NCI-H526 (cell line): ENCODE results near the gene AJM1.
A peak's percentile ranks its signal among the peaks of the same experiment; 100 is the strongest.

ENCODE experiments used
- DNase-seq, 2 experiments: peaks; one replicate each; lab custom pipeline; 2025; lab: John Stamatoyannopoulos, UW

Gene AJM1

DNA sequence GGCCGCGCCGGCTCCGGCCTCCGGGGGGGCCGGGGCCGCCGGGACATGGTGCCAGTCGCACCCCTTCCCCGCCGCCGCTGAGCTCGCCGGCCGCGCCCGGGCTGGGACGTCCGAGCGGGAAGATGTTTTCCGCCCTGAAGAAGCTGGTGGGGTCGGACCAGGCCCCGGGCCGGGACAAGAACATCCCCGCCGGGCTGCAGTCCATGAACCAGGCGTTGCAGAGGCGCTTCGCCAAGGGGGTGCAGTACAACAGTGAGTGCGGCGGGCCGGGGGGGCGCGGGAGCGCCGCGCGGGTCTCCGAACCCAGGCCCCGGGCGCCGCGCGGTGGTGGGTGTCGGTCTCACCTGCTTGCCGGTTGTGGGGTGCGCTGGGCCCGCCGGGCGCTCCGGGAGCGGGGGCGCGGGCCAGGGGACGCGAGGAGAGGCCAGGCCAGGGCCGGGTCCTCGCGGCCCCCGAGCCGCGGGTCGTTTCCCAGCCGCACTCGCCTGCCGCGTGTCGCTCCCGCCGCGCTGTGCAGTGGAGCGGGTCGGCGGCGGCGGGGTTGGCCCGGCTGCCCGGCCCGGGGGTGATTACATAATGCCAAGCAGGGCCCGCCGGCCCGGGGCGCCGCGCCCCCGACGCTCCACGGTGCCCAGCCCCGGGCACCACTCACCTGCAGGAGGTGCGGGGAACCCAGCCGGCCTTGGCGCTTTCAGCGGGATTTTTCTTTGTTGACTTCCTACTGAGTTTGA, 34.0 kb upstream of the AJM1 start:
- DNase-seq: peak in 1 of 2 experiments; percentile 49

DNA sequence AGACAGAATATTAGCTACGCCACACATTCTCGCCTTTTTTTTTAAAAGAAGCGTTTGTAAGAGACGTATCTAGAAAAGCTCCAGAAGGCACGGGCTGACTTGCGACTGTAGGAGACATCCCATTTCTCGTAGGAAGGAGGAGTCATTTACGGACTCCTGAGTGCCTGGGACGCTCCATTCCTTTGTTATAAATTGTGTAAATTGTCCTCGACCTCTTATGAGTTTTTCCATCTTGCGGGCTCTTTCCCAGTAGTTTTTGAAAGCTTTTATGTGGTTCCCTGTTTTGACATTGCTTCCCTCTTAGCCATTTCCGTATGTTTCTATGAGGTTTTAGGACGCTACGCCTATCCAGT, 33.5 kb upstream of the AJM1 start:
- DNase-seq: peak in 1 of 2 experiments; percentile 44

DNA sequence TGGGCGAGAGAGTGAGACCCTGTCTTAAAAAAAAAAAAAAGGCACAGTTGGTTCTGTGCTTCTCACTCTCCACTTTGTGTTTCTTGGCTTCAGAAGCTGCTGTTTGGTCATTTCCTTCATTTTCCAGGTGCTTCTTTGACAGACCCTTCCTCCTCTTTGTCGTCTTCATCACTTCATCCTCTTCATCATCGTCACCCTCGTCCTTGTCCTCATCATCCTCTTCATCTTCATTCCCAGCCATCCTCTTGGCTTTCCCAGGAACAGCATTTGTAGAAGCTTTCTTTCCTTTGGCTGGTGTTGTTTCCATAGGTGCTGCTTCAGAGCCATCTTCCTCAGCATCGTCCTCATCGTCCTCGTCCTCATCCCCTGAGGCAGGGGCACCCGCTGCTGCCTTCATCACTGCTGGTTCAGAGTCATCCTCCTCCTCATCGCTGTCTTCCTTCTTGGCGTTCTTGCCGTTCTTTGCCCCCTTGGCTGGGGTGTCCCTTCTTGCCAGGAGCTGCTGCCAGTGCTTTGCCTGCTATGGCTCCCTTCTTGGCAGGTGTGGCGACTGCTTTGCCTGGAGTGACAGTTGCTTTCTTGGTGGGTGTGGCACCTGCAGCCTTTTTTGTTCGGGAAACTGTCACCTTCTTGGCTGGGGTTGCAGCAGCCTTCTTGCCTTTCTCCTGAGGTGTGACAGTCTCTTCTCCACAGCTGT, 27.4 kb upstream of the AJM1 start:
- no peak for DNase-seq

DNA sequence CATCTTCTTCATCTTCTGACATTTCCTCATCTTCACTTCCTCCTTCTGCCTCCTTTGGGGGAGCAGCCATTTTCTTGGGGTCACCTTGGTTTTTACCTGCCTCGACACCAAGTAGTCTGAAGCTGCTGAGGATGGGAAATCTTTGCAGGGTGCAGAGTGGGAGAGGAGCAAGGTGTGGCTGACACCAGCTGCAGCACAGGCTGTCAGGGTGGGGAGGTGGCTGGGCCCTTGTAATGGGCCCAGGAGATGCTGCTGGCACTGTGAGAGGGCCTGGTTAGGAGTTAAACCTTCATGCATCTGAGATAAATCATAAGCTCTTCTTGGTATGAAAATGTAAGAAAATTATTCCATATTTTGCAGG, 26.9 kb upstream of the AJM1 start:
- no peak for DNase-seq

DNA sequence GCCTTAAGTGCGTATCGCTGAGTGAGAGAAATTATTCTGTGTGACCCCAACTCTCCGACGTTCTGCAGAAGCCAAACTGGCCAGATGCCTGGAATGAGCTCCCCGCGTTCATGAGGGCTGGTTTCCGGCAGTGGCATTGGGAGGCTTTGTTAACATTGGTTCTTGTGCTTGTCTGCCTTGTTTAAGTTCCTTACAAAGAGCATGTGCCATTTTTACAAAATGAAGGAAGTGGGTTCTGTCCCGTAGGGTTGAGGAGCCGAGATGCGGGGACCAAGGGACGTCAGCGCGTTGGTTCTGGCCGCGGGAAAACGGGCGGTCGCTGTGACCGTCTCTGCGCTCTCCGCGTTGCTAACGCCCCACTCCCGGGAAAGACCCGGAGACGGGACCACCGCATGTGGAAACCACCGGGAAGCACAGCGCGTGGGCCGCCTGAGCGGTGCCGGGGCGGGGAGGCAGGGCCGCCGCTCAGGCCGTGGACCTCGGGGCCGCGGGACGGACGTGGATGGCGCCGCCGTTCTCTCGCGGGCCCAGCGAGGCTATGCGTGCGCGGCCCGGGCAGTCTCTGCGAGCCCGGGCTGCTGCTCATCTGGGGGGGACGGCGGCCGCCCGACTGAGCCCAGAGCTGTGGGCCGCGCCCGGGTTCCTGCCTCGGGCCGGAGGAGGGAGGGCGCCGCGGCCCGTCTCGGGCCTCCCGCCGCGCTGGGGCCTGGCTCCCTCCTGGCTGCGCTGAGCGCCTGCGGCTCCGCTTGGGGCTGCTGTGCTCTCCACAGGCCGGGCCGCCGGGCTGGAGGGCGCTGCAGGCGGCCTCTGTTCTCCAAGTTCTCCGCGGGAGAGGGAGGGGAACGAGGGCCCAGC, 21.1 kb upstream of the AJM1 start:
- DNase-seq: no peak

DNA sequence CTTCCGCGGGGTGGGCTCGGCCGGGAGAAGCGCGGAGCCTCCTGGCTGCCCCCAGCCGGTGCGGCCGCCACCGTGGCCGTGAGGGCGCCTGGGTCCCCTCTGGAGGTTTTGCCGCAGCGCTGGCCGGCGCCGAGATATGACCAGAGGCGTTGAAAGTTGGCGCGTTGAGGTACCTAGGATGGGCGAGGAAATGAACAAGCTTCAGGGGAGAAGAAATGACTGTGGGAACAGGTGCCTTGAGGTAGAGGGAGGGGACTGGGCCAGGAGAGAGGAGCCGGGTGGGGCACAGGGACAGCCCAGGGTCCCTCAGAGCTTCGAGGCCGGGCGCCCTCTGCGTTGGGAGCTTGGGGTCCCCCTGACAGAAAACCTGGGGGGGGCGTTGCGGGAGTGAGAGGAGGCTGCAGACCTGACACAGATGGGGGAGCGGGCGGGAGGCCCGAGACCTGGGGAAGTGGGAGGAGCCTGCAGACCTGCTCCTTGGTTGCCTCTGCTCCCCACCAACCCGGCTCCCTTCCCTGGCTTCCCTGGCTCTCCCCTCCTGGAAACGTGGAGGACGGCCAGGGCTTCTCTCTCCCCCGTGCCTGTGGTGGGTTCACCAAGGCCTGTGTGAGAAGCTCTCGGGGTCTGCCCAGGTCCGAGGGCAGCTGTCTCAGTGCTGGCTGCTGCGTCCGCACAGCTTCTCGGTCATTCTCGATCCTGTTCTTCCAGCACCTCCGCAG, 20.3 kb upstream of the AJM1 start:
- no peak for DNase-seq

DNA sequence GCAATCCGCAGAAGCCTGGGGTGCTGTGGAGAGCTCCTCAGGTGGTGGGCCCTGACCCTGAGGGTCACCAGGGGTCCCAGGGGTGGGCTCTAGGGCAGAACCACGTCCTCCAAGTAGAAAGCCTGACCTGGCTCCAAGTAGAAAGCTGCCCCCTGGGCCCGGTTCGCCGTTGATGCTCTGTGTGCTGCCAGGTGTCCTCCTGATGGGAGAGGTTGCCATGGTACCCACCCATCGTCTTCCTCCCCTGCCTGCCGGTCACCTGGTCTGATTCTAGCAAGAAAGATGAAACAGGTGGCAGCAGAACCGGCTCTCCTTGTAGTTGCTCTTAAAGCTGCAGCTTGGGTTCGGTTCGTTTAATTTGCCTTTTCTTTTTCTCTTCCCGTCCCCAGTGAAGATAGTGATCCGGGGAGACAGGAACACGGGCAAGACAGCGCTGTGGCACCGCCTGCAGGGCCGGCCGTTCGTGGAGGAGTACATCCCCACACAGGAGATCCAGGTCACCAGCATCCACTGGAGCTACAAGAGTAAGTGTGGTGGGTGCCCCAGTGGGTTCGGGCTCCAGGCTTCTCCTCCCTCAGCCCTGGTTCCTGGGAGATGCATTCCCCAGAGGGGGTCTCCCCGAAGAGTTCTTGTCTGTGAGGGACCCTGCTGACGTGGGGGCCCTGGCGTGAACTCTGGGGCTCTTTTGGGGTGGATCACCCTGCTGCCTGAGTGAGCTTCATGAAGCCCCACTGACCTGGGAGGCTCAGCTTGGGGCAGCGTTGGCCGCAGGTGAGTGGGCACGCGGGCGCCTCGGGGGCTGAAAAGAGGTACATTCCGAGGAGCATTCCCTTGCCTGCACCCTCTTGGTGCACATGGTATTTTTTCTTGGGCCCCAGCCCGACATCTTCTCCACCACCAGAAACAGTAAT, 18.9 kb upstream of the AJM1 start:
- DNase-seq: peak; percentile 64 to 73

DNA sequence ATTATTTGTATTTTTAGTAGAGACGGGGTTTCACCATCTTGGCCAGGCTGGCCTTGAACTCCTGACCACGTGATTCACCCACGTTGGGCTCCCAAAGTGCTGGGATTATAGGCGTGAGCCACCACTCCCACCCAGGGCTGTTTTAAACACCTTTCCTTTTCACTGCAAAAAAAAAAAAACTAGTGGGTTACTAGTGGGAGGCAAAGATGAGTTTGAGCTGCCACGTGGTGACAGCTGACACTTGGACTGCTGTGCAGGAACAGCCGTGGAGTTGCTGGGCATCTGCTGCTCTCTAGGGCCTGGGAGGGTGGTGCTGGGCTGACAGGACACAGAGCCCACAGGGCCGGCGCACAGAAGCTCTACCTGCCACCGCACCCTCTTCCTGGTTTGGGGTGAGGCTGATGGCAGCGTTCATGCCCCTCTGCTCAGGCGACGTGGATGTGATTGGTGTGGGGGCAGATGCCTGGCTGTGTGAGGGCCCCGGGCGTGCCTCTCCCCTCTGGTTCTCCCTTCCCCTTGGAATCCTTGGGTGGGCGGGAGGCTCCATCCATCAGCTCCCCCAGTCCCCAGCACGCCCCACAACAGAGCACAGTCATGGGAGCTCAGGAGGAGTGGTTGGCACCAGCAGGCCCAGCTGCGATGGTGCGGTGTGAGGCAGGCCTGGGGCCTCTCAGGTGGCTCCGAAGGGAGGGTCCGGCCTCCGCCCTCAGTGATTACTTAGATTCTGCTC, 17.6 kb upstream of the AJM1 start:
- DNase-seq: no peak

DNA sequence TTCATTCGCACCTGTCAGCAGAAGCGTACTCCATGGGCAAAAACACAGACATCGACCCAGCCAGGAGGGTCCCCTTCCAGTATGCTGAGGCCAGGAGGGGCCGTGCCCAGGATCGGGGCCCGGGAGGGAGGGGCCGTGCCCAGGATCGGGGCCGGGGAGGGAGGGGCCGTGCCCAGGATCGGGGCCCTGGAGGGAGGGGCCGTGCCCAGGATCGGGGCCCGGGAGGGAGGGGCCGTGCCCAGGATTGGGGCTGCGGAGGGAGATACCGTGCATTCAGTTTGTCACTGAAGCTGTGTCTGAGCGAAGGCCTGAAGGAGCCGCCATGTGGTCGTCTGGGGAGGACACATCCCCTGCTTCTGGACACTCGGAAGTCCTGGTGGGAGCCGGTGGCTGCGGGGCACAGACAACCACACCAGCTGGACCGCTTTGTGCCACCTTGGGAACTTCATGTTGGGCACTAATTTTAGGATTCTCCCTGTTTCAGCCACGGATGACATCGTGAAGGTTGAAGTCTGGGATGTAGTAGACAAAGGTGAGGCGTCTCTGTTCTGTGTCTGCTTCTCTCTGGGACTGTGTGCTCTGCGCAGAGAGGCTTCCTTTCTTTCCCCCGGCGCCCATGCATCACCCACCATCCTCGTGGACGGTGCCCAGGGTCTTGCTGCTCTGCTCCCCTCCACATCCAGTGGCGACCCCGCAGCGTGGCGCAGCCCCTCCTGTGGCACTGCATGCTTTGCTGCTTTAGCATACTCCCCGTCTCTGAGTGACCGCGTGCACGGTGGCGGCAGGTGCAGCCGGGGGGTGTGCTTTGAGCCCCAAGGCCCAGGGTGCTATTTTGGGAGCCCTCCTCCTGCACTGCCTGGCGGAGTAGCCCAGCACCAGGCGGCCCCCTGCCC, 16.7 kb upstream of the AJM1 start:
- no peak for DNase-seq

DNA sequence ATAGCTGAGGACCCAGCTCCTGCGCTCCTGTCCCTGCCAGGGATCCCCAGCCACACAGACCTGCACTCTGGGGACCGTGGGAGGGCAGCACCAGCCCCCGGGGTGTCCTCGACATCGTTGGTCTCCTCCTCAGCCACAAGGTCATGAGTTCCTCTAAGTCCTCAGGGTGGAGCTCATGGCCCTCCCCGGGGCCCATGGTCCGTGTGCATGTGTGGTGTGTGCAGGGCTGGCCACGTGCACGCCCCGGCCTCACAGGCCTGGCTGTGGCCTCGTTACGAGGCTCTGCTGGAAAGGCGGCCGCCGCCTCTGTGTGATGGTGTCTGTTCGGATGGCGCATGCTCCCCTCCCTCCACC, 16.1 kb upstream of the AJM1 start:
- DNase-seq: no peak

DNA sequence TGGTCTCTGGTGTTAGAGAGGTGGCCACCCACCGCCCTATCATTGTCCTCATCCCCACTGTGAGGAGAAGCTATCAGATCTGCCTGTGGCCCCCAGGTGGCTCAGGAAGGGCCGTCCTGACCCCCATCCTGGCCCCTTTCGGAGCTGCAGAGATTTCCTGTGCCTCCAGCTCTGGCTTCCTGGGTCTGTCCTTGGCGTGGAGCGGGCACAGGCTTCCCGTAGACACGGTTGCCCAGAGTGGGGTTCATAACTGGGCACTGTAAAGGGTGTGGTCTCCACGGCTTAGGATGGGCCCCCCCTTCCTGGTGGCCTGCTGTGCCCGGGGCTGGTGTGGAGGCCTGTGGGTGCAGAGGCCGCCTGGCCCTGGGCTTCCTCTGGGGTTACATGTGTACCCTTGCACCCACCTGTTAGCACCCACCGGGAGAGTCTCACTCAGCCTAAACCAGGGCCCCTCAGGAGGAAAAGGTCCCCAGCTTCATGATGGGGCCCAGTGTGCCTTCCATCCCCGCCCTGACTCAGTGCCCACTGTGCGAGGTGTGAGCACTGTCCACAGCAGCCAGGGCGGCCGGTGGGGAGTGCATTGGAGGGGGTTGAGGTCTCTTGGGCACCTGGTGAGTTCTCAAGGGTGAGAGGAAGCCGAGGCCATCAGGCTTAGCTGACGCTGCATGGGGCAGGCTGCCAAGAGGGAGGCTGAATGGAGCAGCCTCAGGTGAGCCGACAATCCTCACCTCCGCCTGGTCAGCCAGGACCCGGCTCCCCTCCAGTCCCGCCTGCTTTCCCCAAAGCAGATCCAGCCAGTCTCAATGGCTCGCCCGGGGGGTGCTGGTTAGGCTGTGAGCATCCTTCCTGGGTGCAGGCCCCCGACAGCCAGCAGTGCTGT, 15.3 kb upstream of the AJM1 start:
- no peak for DNase-seq

DNA sequence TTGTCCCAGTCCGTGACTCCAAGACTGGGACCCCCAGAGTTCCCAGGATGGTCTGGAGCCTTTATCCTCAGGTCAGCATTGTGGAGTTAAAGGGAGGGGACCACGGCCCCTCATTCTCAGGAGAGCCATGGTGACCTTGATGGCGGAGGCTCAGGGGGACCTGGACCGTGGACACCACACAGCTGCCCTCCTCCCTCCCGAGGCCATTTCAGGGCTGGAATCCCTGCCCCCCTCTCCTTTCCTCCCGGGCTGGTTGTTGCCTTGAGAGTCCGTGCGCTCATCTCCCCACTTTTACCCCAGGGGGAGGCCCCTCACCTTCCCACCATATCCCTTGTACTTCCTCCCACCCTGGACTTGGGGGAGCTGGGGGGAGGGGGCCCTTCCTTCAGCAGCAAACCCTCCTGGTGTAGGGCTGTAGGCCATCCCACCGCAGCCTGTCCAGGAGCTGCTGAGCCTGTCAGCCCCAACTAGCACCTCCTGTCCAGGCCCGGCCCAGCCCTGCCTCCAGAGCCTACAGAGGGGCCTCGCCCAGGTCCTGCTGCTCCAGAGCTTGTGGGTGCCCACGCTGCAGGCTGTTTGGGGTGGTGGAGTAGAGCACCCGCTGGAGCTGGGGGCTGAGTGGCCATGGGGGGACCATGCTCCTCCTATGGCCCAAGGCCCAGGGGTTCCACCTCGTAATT, 14.3 kb upstream of the AJM1 start:
- DNase-seq: no peak

DNA sequence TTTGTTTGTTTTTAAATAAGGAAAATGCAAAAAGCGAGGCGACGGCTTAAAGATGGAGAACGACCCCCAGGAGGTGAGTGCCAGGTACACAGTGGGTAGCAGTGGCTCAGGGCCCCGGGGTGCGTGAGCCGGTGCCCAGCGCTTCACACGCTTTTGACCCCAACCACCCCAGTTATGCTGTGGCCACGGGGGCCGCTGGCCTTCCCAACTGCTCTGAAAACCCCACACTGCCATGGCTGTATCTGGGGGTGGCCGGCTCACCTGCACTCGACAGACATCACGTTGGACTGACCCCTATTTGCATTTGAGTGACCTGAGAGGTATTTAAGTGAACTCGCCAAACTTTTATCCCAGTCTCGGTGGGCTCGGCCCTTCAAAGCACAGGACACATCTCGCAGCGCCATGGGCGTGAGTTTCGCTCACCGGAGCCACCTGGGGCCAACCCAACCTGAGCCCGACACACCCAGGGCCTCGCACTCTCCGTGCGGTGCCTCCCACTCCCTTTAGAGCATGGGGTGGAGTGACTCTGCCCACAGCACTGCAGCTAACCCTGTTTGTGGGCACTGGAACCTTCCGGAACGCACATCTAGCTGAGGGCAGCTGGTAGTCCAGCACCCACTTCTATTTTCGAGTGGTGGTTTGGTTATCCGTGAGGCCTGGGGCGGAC, 13.7 kb upstream of the AJM1 start:
- DNase-seq: no peak

DNA sequence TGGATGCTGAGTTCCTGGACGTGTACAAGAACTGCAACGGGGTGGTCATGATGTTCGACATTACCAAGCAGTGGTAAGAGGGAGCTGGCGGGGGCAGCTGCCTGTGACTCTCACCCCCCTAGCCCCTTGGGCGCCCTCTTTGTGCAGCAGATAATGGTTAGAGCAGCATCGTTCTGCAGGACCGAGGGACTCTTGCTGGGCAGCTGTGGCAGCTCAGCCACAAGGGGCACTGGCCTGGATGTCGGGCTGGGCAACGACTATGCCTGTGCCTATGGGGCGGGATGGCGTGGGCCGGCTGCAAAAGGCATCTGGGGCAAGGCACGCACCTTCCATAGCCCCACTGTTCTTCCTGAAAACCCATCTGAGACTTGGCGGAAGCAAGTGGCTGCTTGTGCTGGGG, 12.9 kb upstream of the AJM1 start:
- DNase-seq: no peak

DNA sequence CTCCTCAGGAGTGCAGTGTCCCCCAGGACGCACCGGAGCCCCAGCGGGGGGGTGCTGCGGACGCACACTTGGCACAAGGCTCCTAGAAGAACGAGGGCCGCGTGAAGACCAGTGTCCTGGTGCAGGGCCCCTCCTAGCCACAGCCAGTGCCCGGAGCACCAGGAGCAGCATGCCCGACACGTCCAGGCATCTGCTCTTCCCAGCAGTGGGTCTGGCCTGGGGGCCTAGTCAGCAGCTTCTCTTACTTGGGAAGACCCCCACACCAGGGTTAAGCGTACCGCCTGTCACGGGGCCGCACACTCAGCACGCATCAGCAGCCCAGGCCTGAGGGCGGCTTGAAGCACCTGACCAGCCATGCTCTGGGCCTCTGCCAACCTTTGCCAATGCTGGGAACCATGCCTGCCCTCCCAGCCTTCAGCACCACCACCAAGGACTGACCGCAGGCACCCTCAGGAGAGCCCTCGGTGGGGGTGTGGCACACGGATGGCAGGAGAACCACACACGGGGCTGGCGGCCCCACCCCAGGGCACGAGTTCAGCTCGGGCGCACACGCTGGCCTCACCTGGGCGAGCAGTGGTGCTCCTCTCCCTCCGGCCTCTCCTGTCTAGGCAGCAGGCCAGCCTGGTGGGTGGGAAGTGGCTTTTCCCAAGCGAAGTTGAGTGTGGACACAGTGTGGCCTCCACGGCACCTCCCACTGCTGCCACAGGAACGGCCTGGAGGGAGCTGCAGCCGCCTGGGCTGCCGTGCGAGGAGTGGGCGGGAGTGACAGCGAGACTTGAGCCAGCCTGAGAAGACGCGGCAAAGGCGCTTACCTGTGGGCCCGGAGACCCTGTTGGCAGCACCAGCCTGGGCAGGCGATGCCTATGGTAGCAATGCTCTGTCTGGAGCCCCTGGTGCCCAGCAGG, 12.0 kb upstream of the AJM1 start:
- DNase-seq: no peak

DNA sequence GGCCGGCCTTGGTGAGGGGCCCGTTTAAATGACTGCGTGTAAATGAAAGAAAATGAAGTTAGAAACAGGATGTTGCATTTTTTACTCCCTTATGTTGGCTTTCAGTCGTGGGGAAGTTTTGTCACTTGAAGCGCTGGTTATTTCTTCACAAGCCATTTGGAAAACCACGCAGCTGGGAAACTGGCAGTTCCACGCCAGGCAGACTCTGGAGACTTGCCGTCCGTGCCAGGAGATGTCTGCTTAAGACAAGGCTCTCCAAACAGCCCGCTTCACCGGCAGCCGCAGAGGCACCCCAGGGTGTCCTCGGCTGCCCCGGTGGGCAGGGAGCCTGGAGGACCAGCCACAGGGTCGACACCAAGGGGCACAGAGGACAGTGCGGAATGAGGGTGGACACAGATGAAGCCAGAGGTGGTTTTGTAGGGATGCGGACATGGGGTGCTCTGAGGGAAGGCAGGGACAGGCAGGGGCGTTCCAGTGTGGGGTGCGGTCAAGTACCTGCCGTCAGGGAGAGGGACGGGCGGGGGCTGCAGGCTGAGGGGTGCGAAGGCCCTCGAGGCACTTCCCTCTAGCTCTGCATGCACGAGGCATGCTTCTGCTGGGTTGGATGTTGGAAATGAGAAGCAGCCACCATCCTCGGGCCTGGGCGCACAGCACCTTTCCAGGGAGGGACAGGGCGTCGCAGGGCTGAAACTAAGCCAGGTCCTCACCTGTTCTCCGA, 11.1 kb upstream of the AJM1 start:
- DNase-seq: no peak
